ENCODE data around the gene ADAT2.

DNA sequence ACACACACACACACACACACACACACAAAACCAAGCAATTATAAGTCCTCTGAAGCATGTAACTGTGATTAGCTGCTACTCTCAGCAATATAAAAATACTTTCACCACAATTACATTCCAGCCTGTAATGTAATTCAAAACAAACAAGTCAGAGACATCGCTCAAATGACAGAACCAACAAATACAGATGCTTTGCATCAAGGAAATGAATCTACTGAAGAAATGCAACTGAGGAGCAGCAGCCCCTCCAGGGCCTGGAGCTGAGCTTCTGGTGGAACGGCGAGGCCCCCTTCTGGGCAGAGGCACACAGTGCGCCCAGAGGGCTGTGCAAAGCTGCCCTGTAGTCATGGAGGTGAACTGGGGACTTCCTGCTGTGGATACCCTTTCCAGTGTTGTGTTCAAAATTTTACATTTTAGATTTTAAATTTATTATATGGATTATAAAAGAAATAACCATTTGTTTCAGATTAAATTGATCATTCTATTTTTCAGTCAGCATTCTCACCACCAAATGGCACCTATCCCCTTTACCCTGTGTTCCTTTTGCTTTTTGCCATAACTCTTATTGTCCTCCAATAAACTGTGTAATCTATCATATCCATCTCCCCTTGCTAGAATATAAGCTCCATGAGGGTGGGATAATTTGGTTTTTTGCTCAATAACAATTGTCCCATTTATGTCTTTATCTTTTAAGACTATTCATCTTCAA is 23.2 kb downstream of the ADAT2 start:
- TF ChIP-seq JUN (CRISPR knock-in tag; IDR thresholded peaks at IDR 0.05) (no peak), MXI1 (IDR thresholded peaks at IDR 0.05; ENCODE audit: borderline replicate concordance, low read depth, low read length) (no peak), SOX5 (CRISPR knock-in tag; IDR thresholded peaks at IDR 0.05; ENCODE audit: borderline replicate concordance) (no peak), ZNF766 (CRISPR knock-in tag; IDR thresholded peaks at IDR 0.05; ENCODE audit: borderline replicate concordance) (no peak), EZH2 (conservative IDR thresholded peaks at IDR 0.05; ENCODE audit: low read depth, low read length) (no peak), ZKSCAN1 (IDR thresholded peaks at IDR 0.05; ENCODE audit: low read length) (peak; percentile 35; the same call in 1 of the 2 replicates), GABPA (IDR thresholded peaks at IDR 0.05; ENCODE audit: low read depth, low read length) (no peak), GABPA (CRISPR knock-in tag; IDR thresholded peaks at IDR 0.05; ENCODE audit: low read depth) (no peak), NFE2L2 (IDR thresholded peaks at IDR 0.05; ENCODE audit: low read length) (no peak; the same call in 1 of the 2 replicates), SRF (IDR thresholded peaks at IDR 0.05; ENCODE audit: low read depth, low read length) (no peak), TCF7L2 (IDR thresholded peaks at IDR 0.05; ENCODE audit: low read depth, low read length) (no peak), CHCHD3 (CRISPR knock-in tag; IDR thresholded peaks at IDR 0.05) (no peak), RAD21 (CRISPR knock-in tag; IDR thresholded peaks at IDR 0.05) (peak; percentile 99)
- TF ChIP-seq, protein P1, sequence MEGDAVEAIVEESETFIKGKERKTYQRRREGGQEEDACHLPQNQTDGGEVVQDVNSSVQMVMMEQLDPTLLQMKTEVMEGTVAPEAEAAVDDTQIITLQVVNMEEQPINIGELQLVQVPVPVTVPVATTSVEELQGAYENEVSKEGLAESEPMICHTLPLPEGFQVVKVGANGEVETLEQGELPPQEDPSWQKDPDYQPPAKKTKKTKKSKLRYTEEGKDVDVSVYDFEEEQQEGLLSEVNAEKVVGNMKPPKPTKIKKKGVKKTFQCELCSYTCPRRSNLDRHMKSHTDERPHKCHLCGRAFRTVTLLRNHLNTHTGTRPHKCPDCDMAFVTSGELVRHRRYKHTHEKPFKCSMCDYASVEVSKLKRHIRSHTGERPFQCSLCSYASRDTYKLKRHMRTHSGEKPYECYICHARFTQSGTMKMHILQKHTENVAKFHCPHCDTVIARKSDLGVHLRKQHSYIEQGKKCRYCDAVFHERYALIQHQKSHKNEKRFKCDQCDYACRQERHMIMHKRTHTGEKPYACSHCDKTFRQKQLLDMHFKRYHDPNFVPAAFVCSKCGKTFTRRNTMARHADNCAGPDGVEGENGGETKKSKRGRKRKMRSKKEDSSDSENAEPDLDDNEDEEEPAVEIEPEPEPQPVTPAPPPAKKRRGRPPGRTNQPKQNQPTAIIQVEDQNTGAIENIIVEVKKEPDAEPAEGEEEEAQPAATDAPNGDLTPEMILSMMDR (CRISPR knock-in tag; IDR thresholded peaks at IDR 0.05): peak; percentile 98
- TF ChIP-seq, protein P2, sequence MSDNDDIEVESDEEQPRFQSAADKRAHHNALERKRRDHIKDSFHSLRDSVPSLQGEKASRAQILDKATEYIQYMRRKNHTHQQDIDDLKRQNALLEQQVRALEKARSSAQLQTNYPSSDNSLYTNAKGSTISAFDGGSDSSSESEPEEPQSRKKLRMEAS (IDR thresholded peaks at IDR 0.05): no peak
